CD4-positive, alpha-beta T cell treated with Interleukin-4 for 1 hour (primary cell): ENCODE measurements around the gene INPP4A.

Source experiments
- DNase-seq, 2 donors: peaks; one replicate each; pipeline ENCODE4 v3.0.0-alpha.2; 2020 to 2022

Gene INPP4A

GRCh38 chr2:98438190-98439133 lies 6.2 kb upstream of the INPP4A start:
- peak in 1 of 2 donors; percentile 73 for DNase-seq

DNA sequence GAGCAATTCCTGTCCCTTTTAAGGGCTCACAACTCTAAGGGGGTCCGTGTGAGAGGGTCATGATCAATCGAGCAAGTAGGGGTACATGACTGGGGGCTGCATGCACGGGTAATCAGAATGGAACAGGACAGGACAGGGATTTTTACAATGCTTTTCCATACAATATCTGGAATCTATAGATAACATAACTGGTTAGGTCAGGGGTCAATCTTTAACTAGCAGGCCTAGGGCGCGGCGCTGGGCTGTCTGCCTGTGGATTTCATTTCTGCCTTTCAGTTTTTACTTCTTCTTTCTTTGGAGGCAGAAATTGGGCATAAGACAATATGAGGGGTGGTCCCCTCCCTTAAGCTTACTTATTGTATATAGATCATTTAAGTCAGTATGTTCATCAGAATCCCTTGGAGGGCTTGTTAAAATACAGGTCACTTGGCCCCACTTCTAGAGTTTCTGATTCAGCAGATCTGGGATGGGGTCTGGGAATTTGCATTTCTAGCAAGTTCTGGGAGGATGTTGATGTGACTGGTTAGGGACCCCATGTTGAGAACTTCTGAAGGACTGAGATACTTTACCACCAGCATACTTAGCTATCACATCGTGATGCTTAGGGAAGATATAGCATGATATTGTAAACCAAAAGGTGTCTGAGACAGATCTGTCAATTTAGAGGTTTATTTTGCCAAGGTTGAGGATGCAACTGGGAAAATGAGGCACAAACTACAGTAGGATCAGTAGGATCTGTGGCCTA lies 2.8 kb upstream of the INPP4A start:
- DNase-seq, result no peak

DNA sequence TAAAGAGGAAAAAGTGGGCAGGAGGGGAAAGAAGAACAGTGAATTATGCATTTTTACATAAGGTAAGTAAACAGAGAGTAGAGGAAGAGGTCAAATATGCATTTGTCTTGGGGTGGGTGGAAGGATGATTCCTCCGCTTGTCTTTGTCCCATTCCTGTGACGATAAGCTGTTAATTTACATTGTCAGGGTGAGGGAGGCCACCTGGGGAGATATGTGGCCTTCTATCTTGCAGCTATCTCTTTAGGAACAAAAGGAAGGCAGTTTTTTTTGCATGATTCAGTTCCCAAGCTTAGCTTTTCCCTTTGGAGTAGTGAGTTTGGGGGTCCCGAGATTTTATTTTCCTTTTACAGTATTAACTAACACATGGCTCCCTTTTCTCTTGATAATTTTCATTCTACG lies 2.2 kb upstream of the INPP4A start:
- DNase-seq, result no peak

DNA sequence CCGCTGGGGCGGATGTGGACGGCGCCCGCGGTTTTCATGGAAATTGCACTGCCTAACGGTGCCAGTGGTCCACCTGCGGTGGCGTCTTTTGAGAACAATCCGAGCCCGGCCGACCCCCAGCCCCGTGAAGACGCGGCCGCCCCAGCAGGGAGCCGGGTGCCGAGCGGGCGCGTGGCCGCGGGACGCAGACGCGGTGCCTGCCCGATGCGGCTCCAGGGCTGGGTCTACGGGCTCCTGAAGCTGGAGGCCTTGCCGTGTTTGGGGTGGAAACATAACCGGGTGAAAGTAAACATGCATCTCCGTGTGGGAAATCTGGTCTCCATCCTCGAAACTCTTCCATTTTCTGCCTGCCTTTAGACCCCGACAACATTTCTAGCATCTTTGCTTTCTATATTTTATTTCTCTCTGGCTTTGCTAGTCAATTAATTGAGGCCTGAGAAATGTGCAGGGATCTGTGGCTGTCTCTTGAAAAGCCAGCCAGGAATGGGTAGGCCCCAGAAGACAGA lies 572 bp downstream of the INPP4A start:
- no peak for DNase-seq

GRCh38 chr2:98445683-98446581 lies 1.3 kb downstream of the INPP4A start:
- DNase-seq, result peak in 1 of 2 donors; percentile 44

GRCh38 chr2:98446850-98447249 lies 2.2 kb downstream of the INPP4A start:
- no peak for DNase-seq

GRCh38 chr2:98448441-98449145 lies 3.9 kb downstream of the INPP4A start:
- DNase-seq, result peak; percentile 60 to 85

GRCh38 chr2:98452396-98453027 lies 7.9 kb downstream of the INPP4A start:
- no peak for DNase-seq

- no peak for DNase-seq
Measured at GRCh38 chr2:98453083-98453482, 8.4 kb downstream of the INPP4A start.

DNA sequence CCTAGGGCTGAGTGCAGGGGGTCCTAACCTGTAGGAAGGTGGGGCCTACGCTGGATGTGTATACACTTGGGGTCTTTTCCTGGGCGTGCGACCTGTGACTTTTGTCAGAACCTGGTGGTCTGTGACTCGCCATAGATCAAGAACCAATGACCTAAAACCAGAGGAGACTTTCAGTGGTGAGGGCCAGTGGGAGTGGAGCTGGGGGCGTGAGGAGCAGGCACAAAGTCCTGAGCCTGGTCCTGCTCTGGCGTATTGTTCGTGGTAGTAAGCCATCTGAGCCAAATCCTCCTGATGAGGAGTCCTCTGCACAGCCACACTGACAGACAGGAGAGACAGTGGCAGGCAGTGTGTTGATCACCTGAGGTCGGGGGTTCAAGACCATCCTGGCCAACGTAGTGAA lies 8.9 kb downstream of the INPP4A start:
- no peak for DNase-seq

DNA sequence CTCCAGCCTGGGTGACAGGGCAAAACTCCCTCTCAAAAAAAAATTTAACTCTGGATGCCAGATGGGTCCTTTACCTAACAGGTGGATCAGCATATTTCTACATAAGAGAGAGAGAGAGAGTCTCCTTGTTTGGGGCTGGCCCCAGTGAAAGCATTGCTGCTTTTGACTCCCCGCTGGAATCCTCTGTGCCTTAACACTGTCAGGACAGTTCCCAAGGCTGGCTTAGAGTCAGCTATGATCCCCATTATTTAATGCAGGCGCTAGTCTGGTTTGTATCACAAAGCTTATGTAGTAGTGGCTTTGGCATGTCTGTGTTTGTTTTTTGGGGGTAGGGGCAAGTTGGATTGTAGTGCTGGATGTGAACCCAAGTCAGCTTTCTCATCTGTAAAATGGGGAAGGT lies 9.4 kb downstream of the INPP4A start:
- no peak for DNase-seq

- peak in 1 of 2 donors; percentile 60 for DNase-seq
Measured at GRCh38 chr2:98454500-98455235, 10.0 kb downstream of the INPP4A start.

DNA sequence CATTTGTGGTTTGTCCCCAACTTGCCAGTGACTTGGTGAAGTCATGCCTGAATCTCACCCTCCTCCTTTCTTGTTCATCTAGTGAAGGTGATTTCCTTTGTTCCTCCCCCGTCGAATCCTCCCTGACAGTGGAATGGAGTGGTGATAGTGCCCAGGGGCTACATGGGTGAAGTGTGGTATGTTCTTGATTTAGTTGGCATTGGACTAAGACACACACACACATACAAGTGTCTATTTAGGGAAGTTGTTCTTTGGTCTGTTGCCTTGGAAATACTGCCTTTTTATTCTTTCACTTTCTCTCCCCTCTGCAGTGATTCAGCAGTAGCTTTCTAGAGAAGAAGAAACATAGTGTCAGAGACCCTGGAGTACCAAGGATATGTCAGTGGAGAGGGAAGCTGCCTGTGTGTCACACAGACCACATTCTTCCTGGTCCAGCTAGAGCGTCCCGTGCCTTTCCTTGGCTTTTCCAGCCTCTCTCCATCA lies 10.9 kb downstream of the INPP4A start:
- peak; percentile 46 to 72 for DNase-seq

DNA sequence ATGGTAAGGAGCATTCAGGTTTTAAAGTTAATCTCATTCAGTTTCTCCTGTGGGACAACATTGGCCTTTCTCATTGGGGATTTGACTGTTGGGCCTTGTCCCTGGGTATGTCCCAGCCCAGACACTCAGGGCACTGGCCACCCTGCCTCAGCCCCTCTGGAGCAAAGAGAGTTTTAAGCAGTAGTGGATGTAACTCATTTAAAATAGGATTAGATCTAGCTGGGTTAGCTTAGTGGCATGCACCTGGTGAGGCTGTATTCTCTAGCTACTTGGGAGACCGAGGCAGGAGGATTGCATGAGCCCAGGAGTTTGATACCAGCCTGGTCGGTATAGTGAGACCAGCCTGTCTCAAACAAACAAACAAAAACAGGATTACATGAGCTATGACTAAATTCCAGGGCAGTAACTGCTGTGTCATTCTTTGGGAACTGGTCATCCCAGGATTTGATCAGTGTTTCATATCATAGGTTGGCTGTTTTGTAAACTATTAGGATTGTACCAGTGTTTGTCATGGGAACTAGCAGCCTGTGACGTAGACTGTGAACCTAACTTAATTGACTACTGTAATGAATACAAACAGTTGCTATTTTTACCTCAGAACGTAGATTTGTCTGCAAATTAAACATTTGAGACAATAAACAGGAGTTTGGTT lies 12.5 kb downstream of the INPP4A start:
- no peak for DNase-seq

DNA sequence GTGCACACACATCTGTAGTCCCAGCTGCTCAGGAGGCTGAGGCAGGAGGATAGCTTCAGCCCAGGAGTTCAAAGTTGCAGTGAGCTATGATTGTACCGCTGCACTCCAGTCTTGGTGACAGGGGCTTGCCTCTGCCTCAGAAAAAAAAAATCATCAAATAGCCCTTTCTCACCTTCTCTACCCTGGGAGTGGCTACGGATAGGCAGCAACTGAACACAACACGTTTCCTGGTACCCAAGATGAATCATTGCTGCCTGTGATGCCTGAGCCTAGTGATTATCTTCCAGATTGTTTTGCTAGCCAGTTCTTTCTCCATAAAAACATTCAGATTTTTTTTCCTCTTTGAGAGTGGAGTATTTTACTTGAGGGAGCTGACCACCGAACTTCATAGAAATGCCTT lies 13.5 kb downstream of the INPP4A start:
- DNase-seq, result peak; percentile 38 to 60

- DNase-seq, result no peak
Measured at GRCh38 chr2:98458667-98459380, 14.2 kb downstream of the INPP4A start.

DNA sequence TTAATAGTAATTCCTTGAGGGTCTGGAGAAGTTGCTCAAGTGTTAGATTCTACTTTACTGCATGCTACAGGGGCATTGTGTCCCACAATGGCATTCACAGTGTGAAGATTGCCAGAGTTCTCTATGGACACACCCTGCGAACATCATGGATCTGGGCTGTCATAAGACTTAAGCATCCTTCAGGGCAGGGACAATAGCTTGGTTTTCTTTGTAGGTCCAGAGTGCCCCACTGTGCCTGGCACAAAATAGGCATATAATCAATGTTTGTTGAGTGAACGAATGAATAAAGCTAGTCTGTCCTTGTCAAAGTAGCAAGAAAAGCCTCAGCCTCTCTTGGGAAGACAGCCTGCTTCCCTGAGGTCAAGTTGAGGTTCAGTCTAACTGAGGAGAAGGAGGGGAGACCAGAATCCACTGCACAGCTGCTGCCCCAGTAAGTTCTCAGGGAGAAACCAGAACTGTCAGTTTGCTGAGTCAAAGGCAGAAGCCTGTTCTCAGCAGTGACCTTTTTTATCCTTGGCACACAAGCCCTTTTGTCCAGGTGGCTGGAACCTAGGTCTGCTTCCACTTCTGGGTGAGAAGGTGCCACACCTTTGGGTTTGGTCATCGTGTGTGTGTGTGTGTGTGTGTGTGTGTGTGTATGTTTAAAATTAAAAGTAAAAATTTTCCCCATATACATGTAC lies 15.0 kb downstream of the INPP4A start:
- DNase-seq, result no peak

GRCh38 chr2:98460573-98461497 lies 16.2 kb downstream of the INPP4A start:
- DNase-seq, result peak; percentile 72 to 75
